Epithelial cell of esophagus (primary cell): ENCODE data around the gene EXT2.
A peak's percentile ranks its signal among the peaks of the same experiment; 100 is the strongest.

ENCODE experiments used
- DNase-seq: peaks from one replicate; pipeline ENCODE4 v3.0.0; 2010; ENCODE audit warnings: low read depth
- H3K4me3 ChIP-seq: 2 replicates; pipeline ENCODE4 v1.5.1; 2011; ENCODE audit warnings: mild to moderate bottlenecking, low read length, control low read depth
- TF ChIP-seq, protein P1 (sequence below): IDR thresholded peaks from 2 replicates; pipeline ENCODE4 v1.5.1; 2011; ENCODE audit warnings: low read depth, mild to moderate bottlenecking, low read length, control low read depth, inconsistent platforms; ENCODE audit not compliant: insufficient read depth; ENCODE audit errors: missing control alignments

Gene EXT2

DNA sequence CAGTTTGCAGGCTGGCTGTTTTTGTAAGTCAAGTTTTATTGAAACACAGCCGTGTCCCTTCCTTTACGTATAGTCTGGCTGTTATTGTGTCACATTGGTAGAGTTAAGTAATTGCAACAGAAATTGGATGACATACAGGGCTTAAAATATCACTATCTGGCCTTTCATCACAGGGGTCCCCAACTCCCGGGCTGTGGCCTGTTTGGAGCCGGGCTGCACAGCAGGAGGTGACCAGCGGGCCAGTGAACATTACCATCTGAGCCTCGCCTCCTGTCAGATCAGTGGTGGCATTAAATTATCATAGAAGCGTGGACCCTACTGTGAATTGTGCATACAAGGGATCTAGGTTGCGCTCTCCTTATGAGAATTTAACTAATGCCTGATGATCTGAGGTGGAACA, 31.7 kb downstream of the EXT2 start:
- no peak overlapping the region for H3K4me3 ChIP-seq
- TF ChIP-seq, protein P1, sequence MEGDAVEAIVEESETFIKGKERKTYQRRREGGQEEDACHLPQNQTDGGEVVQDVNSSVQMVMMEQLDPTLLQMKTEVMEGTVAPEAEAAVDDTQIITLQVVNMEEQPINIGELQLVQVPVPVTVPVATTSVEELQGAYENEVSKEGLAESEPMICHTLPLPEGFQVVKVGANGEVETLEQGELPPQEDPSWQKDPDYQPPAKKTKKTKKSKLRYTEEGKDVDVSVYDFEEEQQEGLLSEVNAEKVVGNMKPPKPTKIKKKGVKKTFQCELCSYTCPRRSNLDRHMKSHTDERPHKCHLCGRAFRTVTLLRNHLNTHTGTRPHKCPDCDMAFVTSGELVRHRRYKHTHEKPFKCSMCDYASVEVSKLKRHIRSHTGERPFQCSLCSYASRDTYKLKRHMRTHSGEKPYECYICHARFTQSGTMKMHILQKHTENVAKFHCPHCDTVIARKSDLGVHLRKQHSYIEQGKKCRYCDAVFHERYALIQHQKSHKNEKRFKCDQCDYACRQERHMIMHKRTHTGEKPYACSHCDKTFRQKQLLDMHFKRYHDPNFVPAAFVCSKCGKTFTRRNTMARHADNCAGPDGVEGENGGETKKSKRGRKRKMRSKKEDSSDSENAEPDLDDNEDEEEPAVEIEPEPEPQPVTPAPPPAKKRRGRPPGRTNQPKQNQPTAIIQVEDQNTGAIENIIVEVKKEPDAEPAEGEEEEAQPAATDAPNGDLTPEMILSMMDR, result no peak
- DNase-seq, result no peak

DNA sequence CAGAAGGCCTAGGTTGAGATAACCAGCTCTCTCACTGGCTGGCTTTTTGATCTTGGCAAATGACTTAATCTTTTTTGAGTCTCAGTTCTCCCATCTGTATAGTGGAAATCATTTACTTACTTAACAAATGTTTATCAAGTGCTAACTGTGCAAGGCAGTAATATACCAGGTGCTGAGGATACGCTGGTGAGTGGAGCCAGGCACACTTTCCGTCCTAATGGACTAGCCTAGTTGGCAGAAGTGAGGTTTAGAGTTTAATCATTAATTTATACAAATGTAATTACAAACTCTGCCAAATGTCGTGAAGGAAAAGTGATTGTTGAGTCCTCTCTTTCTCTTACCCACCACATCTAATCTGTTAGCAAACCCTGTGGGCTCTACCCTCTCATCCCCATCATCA, 33.3 kb downstream of the EXT2 start:
- TF ChIP-seq, protein P1, result no peak
- DNase-seq, result no peak
- H3K4me3 ChIP-seq, result no peak overlapping the region

DNA sequence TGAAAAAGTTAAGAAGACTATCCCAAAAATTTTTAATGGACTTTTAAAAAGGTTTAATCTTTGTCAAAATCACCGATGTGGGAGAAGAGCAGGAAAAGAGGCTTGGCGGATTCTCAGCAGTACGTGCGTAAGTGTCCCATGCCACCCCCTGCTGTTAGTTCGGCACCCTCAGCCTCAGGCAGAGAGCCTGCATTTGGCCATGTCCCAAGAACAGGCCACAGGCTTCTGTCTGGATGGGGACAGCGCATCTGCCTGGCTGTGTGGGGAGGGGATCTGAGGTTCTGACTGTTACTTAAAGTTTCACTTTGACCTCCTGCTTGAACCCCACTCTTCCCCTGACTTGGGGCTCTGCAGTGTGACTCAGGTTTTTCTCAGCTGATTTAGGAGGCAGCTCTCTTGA, 35.3 kb downstream of the EXT2 start:
- DNase-seq, result no peak
- TF ChIP-seq, protein P1, result no peak

DNA sequence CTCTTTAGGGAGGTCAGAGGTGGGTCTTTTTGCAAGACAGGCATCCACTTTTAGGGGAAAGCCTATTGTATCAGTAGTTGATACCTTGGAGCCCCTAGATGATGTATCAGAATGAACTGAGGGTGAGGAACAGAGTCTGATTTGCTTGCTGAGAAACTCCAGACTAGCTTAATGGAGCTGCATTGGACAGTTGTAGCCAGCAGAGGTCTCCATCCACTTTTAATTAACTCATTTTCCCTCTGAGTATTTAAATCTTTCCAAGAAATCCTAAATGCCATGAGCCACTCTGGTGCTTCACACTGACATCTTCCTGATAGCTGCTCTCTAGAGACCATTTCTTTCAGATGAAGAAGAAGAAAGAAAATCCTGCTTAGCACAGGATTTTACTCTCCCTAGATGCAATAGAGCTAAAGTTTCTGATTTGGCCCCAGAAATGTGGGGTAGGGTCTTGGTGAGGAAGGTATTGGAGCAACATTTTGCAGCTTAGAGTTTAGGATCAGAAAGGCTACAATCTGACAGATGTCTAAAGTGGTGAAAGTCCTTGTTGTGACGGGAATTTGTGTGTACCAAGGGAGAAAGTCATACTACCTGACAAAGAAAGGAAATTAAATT, 38.0 kb downstream of the EXT2 start:
- TF ChIP-seq, protein P1, result peak; percentile 69
- no peak overlapping the region for H3K4me3 ChIP-seq
- peak; percentile 42 for DNase-seq

More for the DNA sequence above, 35.3 kb downstream of the EXT2 start:
- H3K4me3 ChIP-seq, result no peak overlapping the region

DNA sequence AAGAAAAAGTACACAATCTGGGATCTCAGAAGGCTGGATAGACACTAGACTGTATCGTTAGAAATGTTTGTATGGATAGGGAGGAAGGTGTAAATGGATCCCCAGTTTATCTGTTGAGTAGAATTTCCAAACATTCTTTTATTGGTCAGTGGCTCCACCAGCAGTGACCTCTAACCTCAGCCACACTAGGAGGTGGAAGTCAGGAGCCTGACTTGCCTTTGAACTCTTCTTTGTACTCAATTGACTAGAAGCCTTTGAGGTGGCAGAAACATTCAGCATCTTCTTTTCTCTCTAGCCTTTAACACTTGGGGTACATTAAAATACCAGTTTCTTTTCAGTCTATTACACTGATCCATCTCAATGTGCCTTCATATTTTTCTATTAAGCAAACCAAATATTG, 39.1 kb downstream of the EXT2 start:
- no peak for DNase-seq
- H3K4me3 ChIP-seq, result no peak overlapping the region
- TF ChIP-seq, protein P1, result no peak

DNA sequence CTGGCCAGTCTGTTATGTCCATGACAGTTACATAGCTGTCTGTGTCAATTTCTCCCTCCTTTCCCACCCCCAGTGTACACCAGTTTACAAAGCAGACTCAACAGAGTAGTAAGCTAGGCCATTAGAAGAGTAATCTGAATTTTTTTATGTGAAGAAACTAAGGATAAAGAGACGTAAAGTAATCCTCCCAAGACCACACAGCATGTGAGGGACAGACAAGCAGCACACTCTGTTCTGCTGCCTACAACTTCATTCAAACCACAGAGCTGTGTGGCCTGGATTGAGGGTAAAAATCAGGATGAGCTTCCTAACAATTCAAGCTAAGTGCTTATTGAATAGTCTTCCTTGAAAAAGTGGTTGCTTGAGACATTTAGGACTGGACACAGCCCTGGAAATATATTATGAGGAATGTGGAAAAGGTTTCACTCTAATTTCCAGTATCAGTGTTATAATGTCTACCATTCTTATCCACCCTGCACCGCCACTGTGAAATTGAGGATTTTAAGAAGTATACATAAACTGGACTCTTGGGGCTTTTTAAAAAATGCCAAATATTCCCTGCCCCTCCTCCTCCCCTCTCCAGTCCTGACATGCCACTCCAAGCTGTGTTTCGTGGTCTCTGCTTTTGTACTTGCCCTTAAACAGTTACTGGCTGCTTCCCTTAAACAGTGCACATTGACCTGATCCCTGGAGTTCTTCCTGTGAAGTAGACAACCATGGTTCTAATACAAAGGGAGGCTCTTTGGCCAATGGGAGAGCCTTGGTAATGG, 40.9 kb downstream of the EXT2 start:
- TF ChIP-seq, protein P1, result no peak
- no peak for DNase-seq
- no peak overlapping the region for H3K4me3 ChIP-seq
